Hypothalamus (tissue), 51 donors: Measurements from ENCODE around the gene PTCSC3.
"Not testable (repeated sequence)": the region's sequence is repeated elsewhere in the genome, so short reads cannot be mapped to it uniquely, and the experiment has no call there.

Source experiments
- DNase-seq, 51 donors: peaks; one replicate each; lab custom pipeline; 2025; lab: John Stamatoyannopoulos, UW

The PTCSC3 gene

DNA sequence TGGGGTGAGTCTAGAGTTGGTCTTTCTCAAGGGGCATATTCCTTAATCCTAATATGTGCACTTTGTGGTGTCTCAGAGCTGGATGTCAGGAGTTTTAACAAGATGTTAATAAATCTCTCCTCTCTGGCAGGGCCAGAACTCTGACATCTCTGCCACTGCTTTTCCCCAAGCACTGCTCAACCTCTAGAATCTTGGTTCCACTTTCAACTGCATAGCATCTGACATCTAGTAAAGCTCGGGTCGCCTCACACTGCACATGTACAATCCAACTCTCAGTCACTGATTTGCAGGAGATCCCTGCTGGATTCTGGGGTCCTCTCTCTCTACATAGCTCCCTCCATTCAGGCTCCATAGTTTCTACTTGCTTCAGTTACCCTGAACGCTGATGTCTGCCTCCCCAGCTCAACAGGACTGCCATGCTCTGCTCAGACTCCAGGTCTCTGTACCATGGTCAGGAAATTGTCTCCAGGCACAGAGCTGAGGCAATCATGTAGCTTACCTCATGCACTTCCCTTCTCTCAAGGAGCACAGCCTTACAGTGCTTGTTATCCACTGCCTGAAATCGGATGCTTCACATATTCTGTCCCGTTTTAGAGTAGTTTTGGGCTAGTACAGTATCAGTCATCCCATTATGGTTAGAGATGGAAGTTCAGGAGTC is 1.6 kb downstream of the PTCSC3 start:
- no peak for DNase-seq

DNA sequence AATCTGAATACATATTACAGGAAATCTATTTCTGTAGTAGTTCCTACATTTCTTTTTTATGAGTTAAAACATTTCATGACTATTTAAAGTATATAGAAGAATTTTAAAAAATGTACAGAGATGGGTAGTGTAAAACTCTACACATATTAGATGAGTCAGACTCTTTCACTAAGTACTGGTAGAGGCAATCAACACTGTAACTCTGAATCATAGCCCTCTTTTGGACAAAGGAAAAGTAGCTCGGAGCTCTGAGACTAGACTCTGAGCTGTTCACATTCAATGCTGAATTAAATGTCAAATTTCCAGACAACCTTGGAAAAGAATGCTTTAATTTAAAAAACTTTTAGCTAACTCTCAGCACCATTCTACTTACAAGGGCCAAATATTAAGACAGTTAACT is 3.4 kb downstream of the PTCSC3 start:
- no peak for DNase-seq

DNA sequence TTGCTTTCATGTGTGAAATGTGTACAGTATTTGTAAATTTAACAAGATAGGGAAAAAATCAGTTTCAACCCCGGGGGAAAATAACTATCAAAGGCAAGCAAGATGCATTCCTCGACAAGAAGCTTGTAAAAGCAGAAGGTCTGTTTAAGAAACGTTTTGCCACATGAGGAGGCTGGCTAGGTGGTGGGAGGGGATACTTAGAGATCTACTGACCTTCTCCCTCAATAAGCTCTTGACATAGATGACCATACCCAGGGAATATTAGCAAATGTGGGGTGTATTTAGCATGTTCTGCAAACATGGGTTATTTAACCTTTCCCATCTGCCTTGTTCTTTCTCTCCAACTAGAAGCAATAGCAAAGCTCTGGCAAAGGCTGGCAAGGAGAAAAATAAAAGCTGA is 4.9 kb downstream of the PTCSC3 start:
- no peak for DNase-seq

DNA sequence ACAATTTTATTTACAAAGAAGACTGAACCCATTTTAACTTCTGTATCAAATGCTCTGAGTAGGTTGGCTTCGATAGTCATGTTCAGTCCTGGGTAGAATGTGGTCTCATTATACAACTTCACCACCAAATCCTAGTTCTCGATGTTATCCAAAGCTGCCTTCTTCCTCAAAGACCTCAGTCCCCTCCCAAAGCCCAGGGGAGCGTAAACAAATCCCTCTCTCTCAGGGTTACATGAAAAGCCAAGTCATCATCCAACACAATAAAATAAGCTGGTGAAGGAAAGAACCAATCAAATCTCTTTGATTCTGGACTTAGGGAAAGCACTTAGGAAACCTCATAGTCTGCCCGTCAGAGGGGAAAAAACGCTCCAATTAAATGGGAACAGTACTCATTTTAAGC is 9.1 kb downstream of the PTCSC3 start:
- no peak for DNase-seq

DNA sequence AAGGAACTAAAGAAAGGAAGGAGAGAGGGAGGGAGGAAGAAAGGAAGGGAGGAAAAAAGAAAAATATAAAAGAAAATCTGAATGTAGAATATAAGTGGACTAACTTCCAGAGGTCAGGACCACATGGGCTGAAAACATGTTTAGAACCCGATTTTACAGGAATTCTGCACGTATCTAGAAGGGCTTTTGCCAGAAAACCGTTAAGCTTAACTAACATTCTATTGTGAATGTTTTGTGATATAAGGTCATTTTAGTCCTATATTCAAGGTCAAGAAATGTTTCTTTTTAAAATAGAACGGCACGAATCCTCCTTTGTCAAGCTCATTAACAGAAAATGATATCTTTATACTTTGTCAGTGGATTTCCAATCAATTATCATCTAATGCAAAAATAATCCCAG is 13.1 kb downstream of the PTCSC3 start:
- no peak for DNase-seq

DNA sequence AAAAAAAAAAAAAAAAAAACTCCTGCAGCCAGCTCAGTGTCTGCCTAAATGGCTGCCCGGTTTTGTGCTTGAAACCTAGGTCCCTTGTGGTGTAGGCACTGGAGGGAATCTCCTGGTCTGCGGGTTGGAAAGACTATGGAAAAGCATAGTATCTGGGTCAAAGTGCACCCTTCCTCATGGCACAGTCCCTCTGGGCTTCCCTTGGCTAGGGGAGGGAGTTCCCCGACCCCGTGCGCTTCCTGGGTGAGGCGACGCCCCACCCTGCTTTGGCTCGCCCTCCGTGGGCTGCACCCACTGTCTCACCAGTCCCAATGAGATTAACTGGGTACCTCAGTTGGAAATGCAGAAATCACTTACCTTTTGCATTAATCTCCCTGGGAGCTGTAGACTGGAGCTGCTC is 14.3 kb downstream of the PTCSC3 start:
- DNase-seq: no peak

DNA sequence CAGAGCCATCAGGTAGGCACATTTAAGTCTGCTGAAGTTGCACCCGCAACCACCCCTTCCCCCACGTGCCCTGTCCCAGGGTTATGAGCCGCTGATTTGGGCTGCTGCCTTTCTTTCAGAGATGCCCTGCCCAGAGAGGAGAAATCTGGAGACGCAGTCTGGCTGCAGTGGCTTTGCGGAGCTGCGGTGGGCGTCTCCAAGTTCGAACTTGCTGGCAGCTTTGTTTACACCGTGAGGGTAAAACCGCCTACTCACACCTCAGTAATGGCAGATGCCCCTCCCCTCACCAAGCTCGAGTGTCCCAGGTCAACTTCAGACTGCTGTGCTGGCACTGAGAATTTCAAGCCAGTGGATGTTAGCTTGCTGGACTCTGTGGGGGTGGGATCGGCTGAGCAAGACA is 14.7 kb downstream of the PTCSC3 start:
- no peak for DNase-seq

DNA sequence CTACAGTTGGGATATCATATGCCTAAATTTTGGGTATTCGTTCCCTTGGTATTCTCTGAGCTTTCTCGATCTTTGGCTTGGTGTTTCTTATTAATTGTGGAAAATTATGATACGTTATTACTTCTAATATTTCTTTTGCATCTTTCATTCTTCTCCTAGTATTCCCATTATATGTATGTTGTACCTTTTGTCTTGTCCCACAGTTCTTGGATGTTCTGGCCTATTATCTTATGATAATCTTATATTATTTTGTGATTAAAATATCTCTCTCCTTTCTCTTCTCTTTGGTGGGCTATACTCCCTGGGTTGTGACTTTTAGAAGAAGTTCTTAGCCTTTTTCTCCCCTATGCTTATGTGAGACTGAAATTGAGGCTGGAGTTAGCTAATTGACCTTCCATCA is 25.2 kb downstream of the PTCSC3 start:
- no peak for DNase-seq

DNA sequence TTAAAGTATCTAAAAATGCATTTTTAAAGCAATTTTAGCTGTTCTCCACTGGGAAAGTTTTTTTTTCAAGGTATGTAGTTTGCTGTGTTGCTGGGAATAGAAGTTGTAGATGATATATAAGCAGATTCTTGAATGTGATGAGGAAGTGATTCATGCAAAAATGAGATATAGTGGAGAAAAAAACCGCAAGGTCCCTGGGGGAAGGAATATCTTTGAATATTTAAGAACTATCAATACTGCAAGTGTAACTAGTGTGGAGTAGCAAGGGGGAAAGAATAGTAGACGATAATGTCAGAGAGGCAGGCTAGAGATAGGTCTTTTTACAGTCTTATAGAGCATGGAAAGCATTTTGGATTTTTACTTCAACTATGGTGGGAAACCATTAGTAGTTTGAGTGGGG is 42.5 kb downstream of the PTCSC3 start:
- no peak for DNase-seq

DNA sequence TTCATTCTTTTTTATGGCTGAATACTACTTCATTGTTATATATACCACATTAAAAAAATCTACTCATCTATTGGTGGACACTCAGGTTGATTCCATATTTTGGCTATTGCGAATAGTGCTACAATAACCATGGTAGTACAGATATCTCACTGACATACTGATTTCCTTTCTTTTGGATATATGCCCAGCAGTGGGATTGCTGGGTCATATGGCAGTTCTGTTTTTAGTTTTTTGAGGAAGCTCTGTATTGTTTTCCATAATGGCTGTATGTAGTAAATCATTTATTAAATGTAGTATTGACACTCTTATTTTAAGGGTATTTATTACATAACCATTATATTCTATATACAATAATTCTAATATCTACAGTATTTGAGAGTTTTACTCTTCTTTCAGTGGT is 43.7 kb downstream of the PTCSC3 start:
- DNase-seq: no peak

DNA sequence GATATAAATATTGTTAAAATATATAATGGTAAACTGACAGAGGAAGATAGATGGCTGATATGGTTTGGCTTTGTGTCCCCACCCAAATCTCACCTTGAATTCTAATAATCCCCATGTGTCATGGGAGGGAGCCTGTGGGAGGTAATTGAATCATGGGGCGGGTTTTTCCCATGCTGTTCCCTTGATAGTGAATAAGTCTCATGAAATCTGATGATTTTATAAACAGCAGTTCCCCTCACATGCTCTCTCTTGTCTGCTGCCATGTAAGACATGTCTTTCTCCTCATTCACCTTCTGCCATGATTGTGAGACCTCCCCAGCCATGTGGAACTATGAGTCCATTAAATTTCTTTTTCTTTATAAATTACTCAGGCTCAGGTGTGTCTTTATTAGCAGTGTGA is 46.3 kb downstream of the PTCSC3 start:
- DNase-seq: no peak

DNA sequence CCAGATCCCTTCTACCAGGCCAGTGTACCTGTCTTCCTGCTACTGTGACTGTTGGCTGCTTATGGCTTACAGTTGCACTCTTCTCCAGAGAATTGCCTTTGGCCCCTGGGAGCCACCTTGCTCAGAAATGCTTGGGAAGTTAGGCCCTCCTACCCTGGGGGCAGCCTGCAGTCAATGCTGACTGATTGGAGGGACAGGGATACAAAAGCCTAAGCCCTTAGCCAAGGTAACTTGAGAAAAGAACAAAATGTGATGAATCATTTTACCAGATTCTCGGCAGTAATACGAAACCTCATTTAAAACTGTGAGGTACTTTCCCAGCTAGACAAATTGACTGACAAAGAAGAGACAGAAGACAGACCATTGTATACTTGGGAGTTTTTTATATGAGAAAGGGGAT is 47.3 kb downstream of the PTCSC3 start:
- DNase-seq: no peak

DNA sequence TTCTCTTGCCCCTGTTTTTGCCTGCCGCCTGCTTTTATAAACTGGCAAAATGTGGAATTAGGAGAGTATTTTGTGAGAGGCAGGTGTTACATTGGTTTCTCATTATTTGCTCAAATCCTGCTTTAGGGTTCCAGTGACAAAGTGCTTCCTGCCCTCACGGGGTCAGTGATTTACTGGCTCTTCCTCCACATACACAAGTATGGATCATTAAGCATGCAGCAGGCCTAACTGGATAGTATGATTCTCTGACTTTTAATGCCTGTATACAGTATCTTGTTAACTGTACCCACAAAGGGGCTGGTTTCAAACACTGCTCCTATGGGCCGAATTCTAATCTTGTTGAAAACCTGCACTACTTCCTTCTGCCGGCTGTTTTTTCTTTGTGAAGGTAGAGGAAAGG is 63.2 kb downstream of the PTCSC3 start:
- no peak for DNase-seq

DNA sequence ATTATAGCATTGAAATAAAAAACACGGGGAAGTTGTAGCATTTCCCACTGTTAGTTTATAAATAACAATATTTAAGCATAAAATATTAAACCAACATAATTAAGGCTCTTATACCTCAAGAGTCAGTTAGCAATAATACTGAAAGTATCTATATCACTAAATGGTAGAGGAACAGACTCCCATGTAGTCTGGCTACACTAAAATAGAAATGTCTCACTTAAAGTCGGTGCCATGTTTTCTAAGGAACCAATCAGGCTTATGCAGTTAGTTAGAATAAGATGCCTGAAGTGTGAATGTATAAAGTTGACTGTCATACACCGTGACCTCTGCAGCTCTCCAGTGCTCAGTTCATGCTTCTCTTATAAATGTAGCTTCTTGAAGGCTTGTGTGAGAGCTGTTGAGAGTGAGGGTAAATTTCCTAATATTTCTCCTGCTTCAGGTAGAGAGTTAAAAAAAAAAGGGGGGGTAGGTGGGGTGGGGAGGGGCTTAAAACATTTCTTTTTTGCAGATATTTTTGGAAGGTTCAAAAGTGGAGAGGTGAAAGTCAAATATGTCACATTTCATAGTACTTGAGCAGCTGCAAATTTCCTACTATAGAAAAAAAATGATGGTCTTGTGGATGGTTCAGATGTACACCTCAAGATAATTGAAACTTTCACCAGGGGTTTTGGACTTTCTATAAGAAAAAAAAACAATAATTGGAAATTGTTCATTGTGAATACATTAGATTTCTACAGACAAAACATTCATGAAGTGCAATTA is 64.5 kb downstream of the PTCSC3 start:
- no peak for DNase-seq

DNA sequence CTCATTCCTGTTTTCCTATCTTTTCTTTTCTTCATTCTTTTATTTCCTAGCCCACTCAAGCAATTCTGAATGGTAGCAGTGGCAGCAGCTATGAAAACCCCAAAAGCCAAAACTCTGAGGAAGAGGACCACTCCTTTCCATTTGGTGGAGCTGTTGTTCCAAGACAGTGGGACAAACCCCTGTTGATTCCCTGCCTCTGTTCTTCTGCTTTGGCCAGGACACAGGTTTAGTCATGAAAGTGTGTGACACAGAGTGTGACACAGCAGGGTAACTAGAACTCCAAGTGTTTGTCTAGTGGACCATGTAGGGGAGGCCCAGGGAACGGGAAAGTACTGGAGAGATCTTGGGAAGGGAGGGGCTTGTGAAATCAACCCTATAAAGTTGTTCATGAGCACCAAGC is 71.1 kb downstream of the PTCSC3 start:
- peak in 2 of 51 donors; percentile 2 to 4 for DNase-seq

DNA sequence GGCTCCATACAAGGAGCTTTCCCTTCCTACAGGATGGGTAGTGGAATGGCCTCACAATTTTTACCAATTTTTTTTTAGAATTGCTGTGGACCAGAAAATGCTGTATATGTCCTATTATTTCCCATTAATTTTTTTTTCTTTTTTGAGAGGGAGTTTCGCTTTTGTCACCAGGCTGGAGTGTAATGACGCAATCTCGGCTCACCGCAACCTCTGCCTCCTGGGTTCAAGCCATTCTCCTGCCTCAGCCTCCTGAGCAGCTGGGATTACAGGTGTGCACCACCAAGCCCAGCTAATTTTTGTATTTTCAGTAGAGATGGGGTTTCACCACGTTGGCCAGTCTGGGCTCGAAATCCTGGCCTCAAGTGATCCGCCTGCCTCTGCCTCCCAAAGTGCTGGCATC is 72.3 kb downstream of the PTCSC3 start:
- not testable (repeated sequence) for DNase-seq

DNA sequence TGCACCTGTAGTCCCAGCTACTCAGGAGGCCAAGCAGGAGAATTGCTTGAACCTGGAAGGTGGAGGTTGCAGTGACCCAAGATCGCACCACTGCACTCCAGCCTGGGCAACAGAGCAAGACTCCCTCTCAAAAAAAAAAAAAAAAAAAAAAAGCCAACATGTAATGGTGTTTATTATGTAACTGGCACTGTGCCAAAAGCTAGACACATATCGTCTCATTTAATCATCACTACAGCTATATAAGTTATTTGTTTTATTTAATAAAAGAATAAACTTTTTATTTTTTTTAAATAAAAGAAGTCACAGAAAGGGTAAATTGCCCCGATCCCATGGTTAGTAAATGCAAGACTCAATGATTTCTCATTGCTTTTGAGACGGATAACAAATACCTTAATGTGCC is 76.9 kb downstream of the PTCSC3 start:
- no peak for DNase-seq

DNA sequence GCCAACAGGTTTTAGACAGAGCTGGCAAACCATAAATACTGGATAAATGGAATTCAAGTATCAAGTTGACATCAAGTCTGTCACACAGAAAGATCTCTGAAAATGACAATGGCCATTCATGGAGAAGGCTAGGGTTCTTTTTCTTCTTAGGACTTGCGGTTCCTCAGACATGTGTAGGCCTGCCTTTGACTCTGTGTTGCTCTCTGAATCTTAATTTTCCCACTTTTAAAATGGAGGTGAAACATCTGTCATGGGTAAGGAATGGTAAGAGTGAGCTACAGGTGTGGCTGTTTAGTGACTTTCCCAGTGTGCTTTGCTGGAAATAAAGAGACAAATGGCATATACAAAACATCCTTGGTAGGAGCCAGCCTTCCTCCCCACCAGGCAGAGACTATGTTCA is 79.2 kb downstream of the PTCSC3 start:
- no peak for DNase-seq

DNA sequence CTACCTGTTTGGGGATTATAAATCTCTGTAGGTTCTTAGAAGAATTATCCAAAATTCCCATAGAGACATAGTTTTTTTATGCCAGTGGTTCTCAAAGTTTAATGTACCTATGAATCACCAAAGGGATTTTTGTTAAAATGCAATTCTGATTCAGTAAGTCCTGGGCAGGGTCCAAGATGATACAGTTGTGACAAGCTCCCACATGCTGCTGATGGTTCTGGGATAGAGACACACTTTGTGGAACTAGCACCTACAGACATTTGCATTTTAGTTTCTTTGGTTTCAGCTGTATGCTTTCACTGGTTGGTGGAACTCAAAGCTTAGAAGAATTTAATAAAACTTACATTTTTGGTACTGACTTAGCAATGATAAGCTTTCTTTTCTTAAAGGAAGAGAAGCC is 80.4 kb downstream of the PTCSC3 start:
- DNase-seq: no peak

DNA sequence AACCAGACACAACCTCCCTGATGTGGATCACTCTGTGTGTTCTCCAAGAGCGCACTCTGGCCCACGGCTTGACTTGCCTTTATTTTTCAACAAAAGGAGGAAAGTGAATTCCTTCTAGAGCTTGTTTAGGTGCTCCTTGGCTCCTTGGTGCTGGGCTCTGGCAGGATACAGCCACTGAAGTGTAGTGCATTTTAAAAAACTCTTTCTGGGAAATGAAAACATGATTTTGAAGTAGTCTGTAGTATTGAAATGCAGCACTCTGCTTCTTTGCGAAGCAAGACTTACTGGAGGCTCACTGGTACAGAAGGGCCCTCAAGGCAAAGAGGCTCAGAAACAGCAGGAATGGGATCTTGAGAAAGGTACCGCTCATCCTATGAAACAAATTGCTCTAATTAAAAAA is 81.6 kb downstream of the PTCSC3 start:
- peak in 1 of 51 donors; percentile 2 for DNase-seq

DNA sequence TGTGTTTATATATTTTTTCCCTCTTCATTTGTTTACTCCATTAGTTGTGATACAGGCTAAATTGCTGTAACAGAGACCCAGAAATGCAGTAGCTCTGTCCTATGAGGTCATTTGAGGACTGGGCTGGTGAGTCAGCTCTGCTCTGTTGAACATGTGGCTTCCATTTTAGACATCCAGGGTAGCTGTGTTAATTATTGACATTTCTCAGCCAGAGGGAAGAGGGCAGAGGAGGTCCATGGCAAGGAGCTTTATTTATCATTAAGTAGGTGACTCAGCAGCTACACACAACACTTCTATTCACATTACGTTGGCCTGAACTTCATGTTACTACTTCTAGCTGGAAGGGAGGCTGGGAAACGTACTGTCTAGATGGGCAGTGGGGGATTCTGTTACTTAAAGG is 85.4 kb downstream of the PTCSC3 start:
- peak in 3 of 51 donors; percentile 5 to 26 (median 8) for DNase-seq

DNA sequence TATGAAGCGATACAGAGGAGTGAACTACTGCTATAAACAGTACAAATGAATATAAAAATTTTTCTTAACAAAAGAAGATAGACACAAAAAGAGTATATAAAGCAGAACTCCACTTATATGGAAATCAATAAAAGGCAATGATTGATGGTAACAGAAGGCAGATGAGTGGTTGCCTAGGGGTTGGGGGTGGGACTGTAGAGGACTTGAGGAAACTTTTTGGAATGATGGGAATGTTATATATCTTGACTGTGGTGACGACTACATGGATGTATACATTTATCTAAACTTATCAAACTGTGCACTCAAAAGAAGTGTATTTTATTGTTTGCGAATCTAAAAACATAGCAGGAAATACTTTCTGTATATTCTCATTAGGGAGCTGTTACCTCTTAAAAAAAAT is 89.1 kb downstream of the PTCSC3 start:
- DNase-seq: no peak
